ENCODE measurements around the gene ZNF423. TPM values are rescaled to one million over a fixed set of nuclear protein-coding genes. Genes with fewer than 3 reads are reported as not detected.
A peak's percentile ranks its signal among the peaks of the same experiment; 100 is the strongest.

ZNF423 gene
- total RNA-seq, 6 experiments from 2014 or later, result 0.43 to 1.2 (median 0.89) TPM

GRCh38 chr16:49493836-49494235 lies 362.1 kb downstream of the ZNF423 start:
- intact Hi-C loops (cut with DNase I), result loop anchor here in 1 of 2 donors (5.0 kb wide), 1 partner anchor 103 kb away; no protein-coding TSS in a partner anchor
- DNase-seq (no peak), ATAC-seq (no peak)
- no peak overlapping the region for H3K27ac ChIP-seq
- no peaks in the 10 kb centered on the region for H3K36me3 ChIP-seq
- no peaks in the 10 kb centered on the region for H3K27me3 ChIP-seq
- no peaks in the 10 kb centered on the region for H3K9me3 ChIP-seq
- WGBS (ENCODE audit: insufficient coverage, low coverage, low lambda C conversion rate, missing lambda C conversion rate), result 80% methylated on average over 1 of the region's 2 CpGs
- H3K4me3 ChIP-seq, result no peak overlapping the region
- no peaks in the 10 kb centered on the region for H3K4me1 ChIP-seq
- TF ChIP-seq POLR2A (IDR thresholded peaks at IDR 0.05) (no peak), CTCF (IDR thresholded peaks at IDR 0.05) (no peak)

- Histone ChIP-seq H3K36me3 (no peaks in the 10 kb centered on the region), H3K27me3 (no peaks in the 10 kb centered on the region), H3K27ac (no peak overlapping the region), H3K4me1 (no peaks in the 10 kb centered on the region), H3K9me3 (no peaks in the 10 kb centered on the region), H3K4me3 (no peak overlapping the region)
- ATAC-seq (no peak), DNase-seq (no peak)
- intact Hi-C loops (cut with DNase I), result loop anchor here in 1 of 2 donors (5.0 kb wide), 1 partner anchor 104 kb away; no protein-coding TSS in a partner anchor
- TF ChIP-seq CTCF (IDR thresholded peaks at IDR 0.05) (no peak), POLR2A (IDR thresholded peaks at IDR 0.05) (no peak)
- WGBS (ENCODE audit: insufficient coverage, low coverage, low lambda C conversion rate, missing lambda C conversion rate), result 94% methylated on average over 5 of the region's 16 CpGs
Observed at GRCh38 chr16:49492896-49493626, 362.9 kb downstream of the ZNF423 start.

GRCh38 chr16:49491771-49492761 lies 363.8 kb downstream of the ZNF423 start:
- WGBS (ENCODE audit: insufficient coverage, low coverage, low lambda C conversion rate, missing lambda C conversion rate), result 9% methylated on average over 4 of the region's 62 CpGs
- no peaks in the 10 kb centered on the region for H3K36me3 ChIP-seq
- H3K4me3 ChIP-seq, result peak overlapping the region; percentile 35 to 58 (median 51)
- H3K9me3 ChIP-seq, result no peaks in the 10 kb centered on the region
- H3K27ac ChIP-seq, result peak overlapping the region; percentile 43 to 69 (median 50)
- intact Hi-C loops (cut with DNase I), result loop anchor here in 1 of 2 donors (5.0 kb wide), 1 partner anchor 105 kb away; no protein-coding TSS in a partner anchor
- peak; percentile 85 to 90 (median 89) for DNase-seq
- H3K27me3 ChIP-seq, result no peaks in the 10 kb centered on the region
- ATAC-seq, result peak; percentile 95 to 98 (median 96)
- peak; percentile 84 to 94 (median 89) for TF ChIP-seq CTCF (IDR thresholded peaks at IDR 0.05)
- peak; percentile 51 for TF ChIP-seq POLR2A (IDR thresholded peaks at IDR 0.05)
- H3K4me1 ChIP-seq, result no peaks in the 10 kb centered on the region

- intact Hi-C loops (cut with DNase I), result loop anchor here in 1 of 2 donors (5.0 kb wide), 1 partner anchor 106 kb away; no protein-coding TSS in a partner anchor
- peak overlapping the region in 2 of 3 donors; percentile 43 to 69 for H3K27ac ChIP-seq
- H3K36me3 ChIP-seq, result no peaks in the 10 kb centered on the region
- no peaks in the 10 kb centered on the region for H3K4me1 ChIP-seq
- no peaks in the 10 kb centered on the region for H3K9me3 ChIP-seq
- no peaks in the 10 kb centered on the region for H3K27me3 ChIP-seq
- DNase-seq (no peak), ATAC-seq (no peak)
- H3K4me3 ChIP-seq, result peak overlapping the region in 2 of 3 donors; percentile 35 to 58
- TF ChIP-seq POLR2A (IDR thresholded peaks at IDR 0.05) (no peak), CTCF (IDR thresholded peaks at IDR 0.05) (no peak)
- WGBS (ENCODE audit: insufficient coverage, low coverage, low lambda C conversion rate, missing lambda C conversion rate), result 82% methylated on average over 18 of the region's 20 CpGs
Observed at GRCh38 chr16:49491106-49491670, 364.7 kb downstream of the ZNF423 start.

All from right lobe of liver (tissue), 6 donors.